SW 1271 (cell line): ENCODE data around the gene COPZ1.
"Not testable (repeated sequence)": the region's sequence is repeated elsewhere in the genome, so short reads cannot be mapped to it uniquely, and the experiment has no call there.

ENCODE experiments used
- DNase-seq, 2 experiments: peaks; one replicate each; lab custom pipeline; 2025; lab: John Stamatoyannopoulos, UW

Gene COPZ1, protein sequence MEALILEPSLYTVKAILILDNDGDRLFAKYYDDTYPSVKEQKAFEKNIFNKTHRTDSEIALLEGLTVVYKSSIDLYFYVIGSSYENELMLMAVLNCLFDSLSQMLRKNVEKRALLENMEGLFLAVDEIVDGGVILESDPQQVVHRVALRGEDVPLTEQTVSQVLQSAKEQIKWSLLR

DNA sequence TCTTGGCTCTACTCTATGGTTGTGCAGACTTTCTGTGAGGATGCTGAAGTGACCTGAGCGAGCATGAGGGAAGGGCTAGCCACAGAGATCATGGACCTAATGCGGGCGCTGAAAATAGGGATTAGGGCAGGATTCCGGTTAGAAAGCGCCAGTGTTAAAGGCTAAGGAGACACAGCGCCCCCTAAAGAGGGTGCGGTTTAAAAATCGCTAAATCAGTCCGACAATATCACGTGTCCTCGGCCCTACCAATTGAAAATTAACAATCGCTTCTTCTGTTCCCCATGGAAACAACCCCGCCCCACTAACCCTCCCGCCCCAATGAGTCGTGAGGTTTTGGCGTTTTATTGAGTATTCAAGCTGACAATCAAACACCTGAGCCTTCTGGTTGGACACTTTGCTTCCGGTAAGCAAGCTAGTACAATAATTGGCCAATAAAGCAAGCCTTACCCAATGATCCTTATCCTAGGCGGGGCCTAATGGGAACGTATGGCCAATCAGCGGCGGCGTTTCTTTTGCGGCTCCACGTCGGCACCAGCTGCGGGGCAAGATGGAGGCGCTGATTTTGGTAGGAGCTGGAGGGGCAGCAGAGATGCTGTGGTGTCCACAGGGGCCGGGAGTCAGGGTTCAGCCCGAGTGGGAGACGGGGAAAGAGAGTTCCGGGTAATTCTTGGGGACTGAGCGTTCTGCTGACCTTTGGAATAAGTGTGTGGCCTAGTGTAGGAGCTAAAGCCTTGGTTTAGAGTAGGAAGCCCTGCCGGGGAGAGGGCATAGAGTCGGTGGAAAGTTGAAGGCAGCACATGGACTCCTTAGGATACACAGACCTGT, at the start of gene COPZ1:
TSS of gene COPZ1 (plus strand) at position 515 of the 825 bp plus-strand sequence. CDS start at position 548, 33 bp downstream.
- DNase-seq: peak; percentile 99 to 100

GRCh38 chr12:54276368-54276767, 48.6 kb upstream of the COPZ1 start:
- DNase-seq: no peak

- no peak for DNase-seq
These were observed 47.1 kb upstream of the COPZ1 start for GRCh38 chr12:54277823-54278276.

DNA sequence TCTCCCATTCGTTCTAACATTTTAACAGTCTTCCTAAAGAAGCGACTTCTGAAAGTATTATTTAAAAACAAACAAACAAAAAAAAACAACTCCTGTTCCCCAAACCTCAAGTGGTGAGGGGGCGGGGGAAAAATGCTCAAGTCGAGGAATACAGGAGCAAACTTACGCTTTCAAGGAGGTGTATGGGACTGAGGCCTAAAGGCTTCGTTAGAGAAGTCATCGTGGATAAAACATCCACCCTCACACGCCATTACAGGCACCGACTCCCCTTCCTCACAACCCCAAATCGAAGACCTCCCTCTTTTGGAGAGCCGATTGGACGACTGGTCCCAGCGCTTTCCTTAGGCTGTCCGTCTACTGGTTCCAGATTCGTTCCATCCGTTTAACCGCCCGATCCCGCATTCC, 45.7 kb upstream of the COPZ1 start:
- peak in 1 of 2 experiments; percentile 47 for DNase-seq

- DNase-seq: peak; percentile 97 to 99
These were observed 45.1 kb upstream of the COPZ1 start, which contains the start of gene CBX5 for GRCh38 chr12:54279632-54280467. Gene CBX5, minus strand, starts transcription at chr12:54280122. Its CDS starts 22,472 bp downstream, at chr12:54257650.

DNA sequence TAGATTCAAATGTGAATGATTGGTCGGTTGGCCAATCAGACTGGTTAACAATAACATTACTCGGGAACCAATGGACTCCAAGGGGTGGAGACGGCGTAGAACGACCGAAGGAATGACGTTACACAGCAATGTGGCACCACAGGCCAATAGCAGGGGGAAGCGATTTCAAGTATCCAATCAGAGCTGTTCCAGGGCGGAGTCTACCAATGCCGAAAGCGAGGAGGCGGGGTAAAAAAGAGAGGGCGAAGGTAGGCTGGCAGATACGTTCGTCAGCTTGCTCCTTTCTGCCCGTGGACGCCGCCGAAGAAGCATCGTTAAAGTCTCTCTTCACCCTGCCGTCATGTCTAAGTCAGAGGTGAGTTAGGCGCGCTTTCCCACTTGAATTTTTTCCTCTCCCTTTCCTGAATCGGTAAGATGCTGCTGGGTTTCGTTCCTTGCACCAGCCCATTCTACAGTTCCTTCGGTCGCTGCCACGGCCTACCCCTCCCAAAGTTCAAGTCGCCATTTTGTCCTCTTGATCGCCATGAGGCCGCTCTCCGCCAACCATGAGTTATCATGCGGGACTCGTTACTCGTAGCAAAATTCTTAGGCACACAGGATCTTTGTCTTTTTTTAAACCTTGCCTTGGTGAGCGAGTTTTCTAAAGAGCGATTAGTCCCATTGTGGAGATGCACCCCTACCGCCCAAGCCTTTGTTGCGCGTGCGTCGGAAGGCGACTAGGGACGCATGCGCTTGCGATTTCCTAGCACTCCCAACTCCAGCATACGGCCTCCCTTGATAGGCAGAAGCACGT, 44.3 kb upstream of the COPZ1 start, which contains the start of gene HNRNPA1:
TSS of gene HNRNPA1 (plus strand) at position 259 of the 793 bp plus-strand sequence. CDS start at position 341, 82 bp downstream.
- DNase-seq: peak; percentile 98 to 100

GRCh38 chr12:54281261-54281638, 43.7 kb upstream of the COPZ1 start:
- DNase-seq: not testable (repeated sequence)

- DNase-seq: not testable (repeated sequence)
These were observed 43.2 kb upstream of the COPZ1 start for GRCh38 chr12:54281694-54282093.

- DNase-seq: no peak
These were observed 41.9 kb upstream of the COPZ1 start for GRCh38 chr12:54282949-54283593.

DNA sequence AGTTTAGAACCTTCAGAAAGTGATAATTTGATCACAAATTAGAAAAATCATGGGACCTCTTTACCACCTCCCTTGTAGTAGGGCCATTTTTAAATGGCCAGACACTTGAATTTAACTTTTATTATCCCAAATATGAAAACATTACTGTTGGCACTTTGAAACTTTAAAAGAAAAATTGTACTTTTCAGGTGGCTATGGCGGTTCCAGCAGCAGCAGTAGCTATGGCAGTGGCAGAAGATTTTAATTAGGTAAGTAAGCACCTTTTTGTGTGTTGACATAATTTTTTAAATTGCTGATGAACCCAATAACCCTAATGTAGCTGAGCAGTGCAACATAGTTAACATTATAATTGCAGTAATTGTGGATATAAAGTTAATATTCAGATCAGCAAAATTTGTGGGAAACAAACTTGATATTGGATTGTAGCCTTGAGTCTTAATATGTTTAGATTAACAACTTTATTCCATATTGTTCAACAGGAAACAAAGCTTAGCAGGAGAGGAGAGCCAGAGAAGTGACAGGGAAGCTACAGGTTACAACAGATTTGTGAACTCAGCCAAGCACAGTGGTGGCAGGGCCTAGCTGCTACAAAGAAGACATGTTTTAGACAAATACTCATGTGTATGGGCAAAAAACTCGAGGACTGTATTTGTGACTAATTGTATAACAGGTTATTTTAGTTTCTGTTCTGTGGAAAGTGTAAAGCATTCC, 40.7 kb upstream of the COPZ1 start:
- DNase-seq: not testable (repeated sequence)

- DNase-seq: no peak
These were observed 39.5 kb upstream of the COPZ1 start for GRCh38 chr12:54285150-54286041.

DNA sequence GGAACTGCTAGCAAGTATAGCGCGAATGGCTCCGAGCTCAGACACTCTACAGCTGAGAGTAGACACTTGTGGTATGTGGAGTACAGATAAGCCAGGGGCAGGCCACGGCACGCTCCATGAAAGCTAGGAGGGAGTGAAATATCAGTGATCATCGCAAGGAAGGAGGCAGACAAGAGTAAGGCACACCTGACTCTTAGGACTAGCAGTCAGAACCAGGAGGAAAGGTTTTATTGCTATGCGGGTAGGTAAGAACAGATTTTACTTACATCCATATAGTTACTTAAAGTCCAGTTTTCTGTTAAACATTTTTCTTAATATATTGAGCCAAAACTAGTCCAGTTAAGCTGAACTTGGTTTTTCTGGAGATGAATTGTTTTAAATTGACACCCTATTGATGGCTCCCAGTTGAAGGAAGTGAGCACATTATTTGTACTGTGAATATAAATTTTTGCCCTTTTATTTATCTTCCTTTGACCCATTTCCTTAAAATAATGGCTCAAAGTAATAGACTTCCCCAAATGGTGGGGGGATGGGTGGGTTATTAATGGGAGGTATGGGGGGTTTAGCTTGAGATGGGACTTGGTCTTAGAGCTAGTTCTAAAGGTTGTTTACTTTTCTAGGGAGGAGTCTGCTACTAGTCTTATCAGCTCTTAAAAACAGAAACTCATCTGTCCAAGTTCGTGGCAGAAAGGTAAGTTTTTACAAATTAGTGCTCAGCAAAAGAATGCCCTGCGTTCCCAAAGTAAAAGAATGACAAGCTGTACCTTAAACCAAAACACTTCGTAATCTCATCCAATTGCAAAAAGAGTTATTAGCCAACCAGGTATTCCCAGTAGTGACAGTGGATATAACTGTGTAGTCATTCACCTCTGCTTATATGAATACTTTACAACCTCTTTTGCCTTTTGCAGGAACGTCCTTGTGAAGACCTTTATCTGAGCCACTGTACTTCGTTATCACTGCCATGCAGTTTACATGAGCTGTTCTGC, 38.6 kb upstream of the COPZ1 start:
- no peak for DNase-seq

DNA sequence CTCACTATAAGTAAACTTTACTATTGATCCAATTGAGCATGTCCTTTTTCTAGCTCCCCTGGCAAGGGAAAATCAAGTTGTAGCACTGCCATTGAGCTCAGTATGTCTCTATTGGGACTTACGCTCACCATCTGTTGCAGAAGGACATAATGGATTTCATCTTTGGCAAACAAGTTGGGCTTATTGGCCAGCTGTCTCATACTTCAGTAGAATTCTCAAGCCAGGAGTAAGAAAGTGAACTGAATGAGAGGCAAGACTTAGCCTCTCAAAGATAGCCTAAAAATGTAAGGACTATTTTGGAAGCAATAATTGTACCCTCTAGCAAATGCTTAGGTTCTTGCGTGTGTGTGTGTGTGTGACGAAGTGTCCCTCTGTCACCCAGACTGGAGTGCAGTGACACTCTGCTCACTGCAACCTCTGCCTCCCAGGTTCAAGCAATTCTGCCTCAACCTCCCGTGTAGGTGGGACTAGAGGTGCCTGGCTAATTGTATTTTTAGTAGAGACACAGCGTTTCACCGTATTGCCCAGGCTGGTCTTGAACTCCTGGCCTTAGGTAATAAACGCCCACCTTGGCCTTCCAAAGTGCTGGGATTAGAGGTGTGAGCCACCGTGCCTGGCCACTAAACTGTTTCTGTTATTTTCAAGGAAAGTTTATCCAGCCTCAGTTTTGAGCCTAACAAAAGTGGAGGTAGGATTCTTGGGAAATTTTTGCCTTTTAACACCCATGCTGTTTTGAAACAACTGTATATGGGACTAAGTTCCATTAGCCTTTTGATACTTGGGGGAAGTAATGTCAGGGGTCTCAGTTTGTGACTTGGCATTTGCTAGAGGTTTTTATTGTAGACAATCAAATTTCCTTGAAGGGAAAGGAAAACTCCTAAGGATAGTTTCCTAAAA, 37.4 kb upstream of the COPZ1 start:
- DNase-seq: no peak

GRCh38 chr12:54292083-54292930, 32.6 kb upstream of the COPZ1 start:
- DNase-seq: no peak

- no peak for DNase-seq
These were observed 32.0 kb upstream of the COPZ1 start for GRCh38 chr12:54292931-54293241.
